Activated CD4-positive, CD25-positive, alpha-beta regulatory T cell treated with anti-CD3 and anti-CD28 coated beads, Interleukin-2, amount 50 U/mL, for 16 hours (primary cell): ENCODE results near the gene MPZL3.

Experiments
- DNase-seq: peaks from one replicate; pipeline ENCODE4 v3.0.0-alpha.2; 2020; ENCODE audit warnings: low read depth, low spot score

MPZL3 gene

GRCh38 chr11:118232659-118233058 is 19.5 kb downstream of the MPZL3 start:
- DNase-seq: no peak

- no peak for DNase-seq
These were observed 20.7 kb downstream of the MPZL3 start for GRCh38 chr11:118231461-118231860.

GRCh38 chr11:118230088-118230487 is 22.1 kb downstream of the MPZL3 start:
- DNase-seq: no peak

- DNase-seq: no peak
These were observed 22.8 kb downstream of the MPZL3 start for GRCh38 chr11:118229274-118229847.

GRCh38 chr11:118227865-118228785 is 24.0 kb downstream of the MPZL3 start:
- DNase-seq: no peak

GRCh38 chr11:118226781-118227180 is 25.4 kb downstream of the MPZL3 start:
- no peak for DNase-seq

GRCh38 chr11:118226296-118226695 is 25.9 kb downstream of the MPZL3 start:
- no peak for DNase-seq

GRCh38 chr11:118224511-118225188 is 27.5 kb downstream of the MPZL3 start, which contains the start of gene JAML:
TSS of gene JAML (minus strand) at chr11:118225011. CDS start at chr11:118214866, 10,145 bp downstream.
- peak; percentile 51 for DNase-seq

- no peak for DNase-seq
These were observed 28.2 kb downstream of the MPZL3 start for GRCh38 chr11:118223992-118224391.

GRCh38 chr11:118223570-118223969 is 28.6 kb downstream of the MPZL3 start:
- DNase-seq: no peak

- no peak for DNase-seq
These were observed 29.7 kb downstream of the MPZL3 start for GRCh38 chr11:118222437-118222836.

GRCh38 chr11:118221419-118221818 is 30.7 kb downstream of the MPZL3 start:
- DNase-seq: no peak

- no peak for DNase-seq
These were observed 32.4 kb downstream of the MPZL3 start for GRCh38 chr11:118219732-118220131.

- DNase-seq: no peak
These were observed 32.9 kb downstream of the MPZL3 start for GRCh38 chr11:118219244-118219643.

GRCh38 chr11:118217575-118217974 is 34.6 kb downstream of the MPZL3 start:
- no peak for DNase-seq

GRCh38 chr11:118216621-118217481 is 35.3 kb downstream of the MPZL3 start:
- peak; percentile 33 for DNase-seq

GRCh38 chr11:118215765-118216164 is 36.4 kb downstream of the MPZL3 start:
- DNase-seq: no peak

- no peak for DNase-seq
These were observed 36.9 kb downstream of the MPZL3 start for GRCh38 chr11:118215262-118215661.

GRCh38 chr11:118214210-118214914 is 37.8 kb downstream of the MPZL3 start:
- no peak for DNase-seq

- no peak for DNase-seq
These were observed 38.4 kb downstream of the MPZL3 start for GRCh38 chr11:118213781-118214180.

- DNase-seq: no peak
These were observed 39.0 kb downstream of the MPZL3 start for GRCh38 chr11:118213201-118213600.
